K562 (cell line): ENCODE data around the gene GRIN2D. TPM values are rescaled to one million over a fixed set of nuclear protein-coding genes. Genes with fewer than 3 reads are reported as not detected.

Experiments used
- CEBPG ChIP-seq, 3 experiments: fragments of 200-800 bp in 1 of 3; sonication (Bioruptor generic) in 1 of 3; sonication (generic) in 1 of 3; formaldehyde crosslinking in 1 of 3; IDR thresholded peaks in 2 of 3; conservative IDR thresholded peaks in 1 of 3; 2 replicates each; pipeline versions ENCODE4 v1.6.1 to v1.8.0; 2016 to 2022; ENCODE audit warnings: missing compliant biosample characterization in 2 of 3, missing genetic modification characterization in 2 of 3, mild to moderate bottlenecking in 1 of 3, missing genetic modification reagents in 1 of 3
- E4F1 ChIP-seq: fragments of 250-450 bp; sonication (Bioruptor Pico); IDR thresholded peaks from 2 replicates; pipeline ENCODE4 v1.5.0; 2021; ENCODE audit warnings: mild to moderate bottlenecking, borderline replicate concordance
- KLF1 ChIP-seq: fragments of 450-650 bp; IDR thresholded peaks from 2 replicates; pipeline ENCODE4 v1.6.1; 2016; ENCODE audit warnings: missing genetic modification characterization, missing compliant biosample characterization
- MGA ChIP-seq: fragments of 450-650 bp; IDR thresholded peaks from 2 replicates; pipeline ENCODE4 v1.6.1; 2016; ENCODE audit warnings: mild to moderate bottlenecking, moderate library complexity
- PRMT5 ChIP-seq: sonication (generic); formaldehyde crosslinking; IDR thresholded peaks from 2 replicates; pipeline ENCODE4 v1.5.0; 2020; ENCODE audit warnings: missing genetic modification reagents
- SRSF9 ChIP-seq: fragments of 200-400 bp; formaldehyde crosslinking; IDR thresholded peaks from 2 replicates; pipeline ENCODE4 v1.6.1; 2017; ENCODE audit warnings: low read depth, low read length, borderline replicate concordance
- TGIF2 ChIP-seq: sonication (generic); formaldehyde crosslinking; IDR thresholded peaks from 2 replicates; pipeline ENCODE4 v1.8.1; 2022; ENCODE audit warnings: mild to moderate bottlenecking, missing genetic modification reagents, moderate library complexity
- TRIM28 ChIP-seq: fragments of 450-650 bp; IDR thresholded peaks from 2 replicates; pipeline ENCODE4 v1.6.1; 2017
- ZNF121 ChIP-seq: sonication (generic); formaldehyde crosslinking; conservative IDR thresholded peaks from 2 replicates; pipeline ENCODE4 v1.8.0; 2022; ENCODE audit warnings: missing genetic modification reagents
- ZNF143 ChIP-seq: sonication (generic); formaldehyde crosslinking; IDR thresholded peaks from 2 replicates; pipeline ENCODE4 v1.9.0; 2022; ENCODE audit warnings: mild to moderate bottlenecking, missing genetic modification reagents
- ZNF778 ChIP-seq: fragments of 450-650 bp; formaldehyde crosslinking; IDR thresholded peaks from 2 replicates; pipeline ENCODE4 v1.4.0; 2020; ENCODE audit warnings: mild to moderate bottlenecking, moderate library complexity
- polyA plus RNA-seq, 8 experiments: library from polyadenylated mRNA; depleted of rRNA in 4 of 8; stranded (reverse) in 5 of 8; unstranded in 3 of 8; fragments of >200 nt; fragmentation: Nextera tagmentation in 2 of 8; fragmentation: Illumina TruSeq in 1 of 8; extraction: Ambion mirVana in 2 of 8; extraction: Trizol in 1 of 8; gene quantifications; 2 replicates each; pipeline versions ENCODE4 v1.2.1 to v1.2.3, GENCODE V29; 2011 to 2014; ENCODE audit warnings: inconsistent platforms in 1 of 8, missing spikeins in 1 of 8
- total RNA-seq, 7 experiments: library from RNA; depleted of rRNA in 6 of 7; stranded (reverse); fragments of >200 nt in 6 of 7; fragmentation: Illumina TruSeq in 2 of 7; extraction: Trizol in 2 of 7; gene quantifications; 2 replicates each; pipeline versions ENCODE4 v1.2.1 to v1.2.3, GENCODE V29; 2011 to 2021; ENCODE audit warnings: low replicate concordance in 1 of 7
- TF ChIP-seq, protein P1 (sequence below): fragments of 450-650 bp; IDR thresholded peaks from 2 replicates; pipeline ENCODE4 v1.6.1; 2016; ENCODE audit warnings: mild to moderate bottlenecking

GRIN2D gene
- total and polyA plus RNA-seq, 9 of the 15 experiments (the other 6 are each of a cell fraction or from before 2014, with no cell fraction given), result 0.32 to 31.5 (median 1.8) TPM

DNA sequence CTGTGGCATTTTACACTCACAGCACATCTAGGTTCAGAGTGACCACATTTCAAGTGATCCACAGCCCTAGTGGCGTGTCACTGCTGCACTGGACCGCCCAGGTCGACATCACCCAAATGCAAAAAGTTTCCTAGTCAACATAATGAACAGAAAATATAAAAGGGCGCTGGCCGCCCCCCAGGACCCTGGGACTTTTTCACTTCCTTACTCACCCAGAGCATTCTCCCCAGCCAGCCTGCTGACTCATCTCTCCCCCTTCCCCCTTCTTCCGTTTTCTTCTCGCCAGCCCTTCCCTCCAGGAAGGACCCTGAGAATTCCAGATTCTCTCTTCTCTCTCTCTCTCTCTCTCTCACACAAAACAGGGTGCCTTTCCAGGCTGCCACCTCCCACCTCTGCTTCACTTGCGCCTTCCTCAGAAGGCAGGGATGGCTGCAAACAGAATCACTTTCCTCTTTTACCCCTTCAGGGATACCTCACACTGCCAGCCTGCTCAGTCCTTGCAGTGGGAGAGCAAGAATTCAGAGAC lies 31.3 kb downstream of the GRIN2D start (continued):
- TF ChIP-seq ZNF143, result no peak
- TF ChIP-seq CEBPG (CRISPR knock-in tag; IDR thresholded peaks at IDR 0.05), result no peak
- TF ChIP-seq CEBPG (tag; conservative IDR thresholded peaks at IDR 0.05 in 1 of 2, IDR thresholded peaks at IDR 0.05 in 1 of 2), result no peak
- no peak for TF ChIP-seq ZNF121
- no peak for TF ChIP-seq E4F1 (CRISPR knock-in tag)
- TF ChIP-seq MGA, result no peak
- no peak for TF ChIP-seq TRIM28
- no peak for TF ChIP-seq KLF1 (tag)
- no peak for TF ChIP-seq ZNF778
- TF ChIP-seq PRMT5, result no peak
- TF ChIP-seq, protein P1, sequence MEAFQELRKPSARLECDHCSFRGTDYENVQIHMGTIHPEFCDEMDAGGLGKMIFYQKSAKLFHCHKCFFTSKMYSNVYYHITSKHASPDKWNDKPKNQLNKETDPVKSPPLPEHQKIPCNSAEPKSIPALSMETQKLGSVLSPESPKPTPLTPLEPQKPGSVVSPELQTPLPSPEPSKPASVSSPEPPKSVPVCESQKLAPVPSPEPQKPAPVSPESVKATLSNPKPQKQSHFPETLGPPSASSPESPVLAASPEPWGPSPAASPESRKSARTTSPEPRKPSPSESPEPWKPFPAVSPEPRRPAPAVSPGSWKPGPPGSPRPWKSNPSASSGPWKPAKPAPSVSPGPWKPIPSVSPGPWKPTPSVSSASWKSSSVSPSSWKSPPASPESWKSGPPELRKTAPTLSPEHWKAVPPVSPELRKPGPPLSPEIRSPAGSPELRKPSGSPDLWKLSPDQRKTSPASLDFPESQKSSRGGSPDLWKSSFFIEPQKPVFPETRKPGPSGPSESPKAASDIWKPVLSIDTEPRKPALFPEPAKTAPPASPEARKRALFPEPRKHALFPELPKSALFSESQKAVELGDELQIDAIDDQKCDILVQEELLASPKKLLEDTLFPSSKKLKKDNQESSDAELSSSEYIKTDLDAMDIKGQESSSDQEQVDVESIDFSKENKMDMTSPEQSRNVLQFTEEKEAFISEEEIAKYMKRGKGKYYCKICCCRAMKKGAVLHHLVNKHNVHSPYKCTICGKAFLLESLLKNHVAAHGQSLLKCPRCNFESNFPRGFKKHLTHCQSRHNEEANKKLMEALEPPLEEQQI, result no peak
- TF ChIP-seq TGIF2 (CRISPR knock-in tag), result no peak
- TF ChIP-seq SRSF9, result no peak
